Measurements from ENCODE around the gene INPP5J. TPM values are rescaled to one million over a fixed set of nuclear protein-coding genes. Genes with fewer than 3 reads are reported as not detected.
"Not testable (repeated sequence)": the region's sequence is repeated elsewhere in the genome, so short reads cannot be mapped to it uniquely, and the experiment has no call there.

Gene INPP5J, protein sequence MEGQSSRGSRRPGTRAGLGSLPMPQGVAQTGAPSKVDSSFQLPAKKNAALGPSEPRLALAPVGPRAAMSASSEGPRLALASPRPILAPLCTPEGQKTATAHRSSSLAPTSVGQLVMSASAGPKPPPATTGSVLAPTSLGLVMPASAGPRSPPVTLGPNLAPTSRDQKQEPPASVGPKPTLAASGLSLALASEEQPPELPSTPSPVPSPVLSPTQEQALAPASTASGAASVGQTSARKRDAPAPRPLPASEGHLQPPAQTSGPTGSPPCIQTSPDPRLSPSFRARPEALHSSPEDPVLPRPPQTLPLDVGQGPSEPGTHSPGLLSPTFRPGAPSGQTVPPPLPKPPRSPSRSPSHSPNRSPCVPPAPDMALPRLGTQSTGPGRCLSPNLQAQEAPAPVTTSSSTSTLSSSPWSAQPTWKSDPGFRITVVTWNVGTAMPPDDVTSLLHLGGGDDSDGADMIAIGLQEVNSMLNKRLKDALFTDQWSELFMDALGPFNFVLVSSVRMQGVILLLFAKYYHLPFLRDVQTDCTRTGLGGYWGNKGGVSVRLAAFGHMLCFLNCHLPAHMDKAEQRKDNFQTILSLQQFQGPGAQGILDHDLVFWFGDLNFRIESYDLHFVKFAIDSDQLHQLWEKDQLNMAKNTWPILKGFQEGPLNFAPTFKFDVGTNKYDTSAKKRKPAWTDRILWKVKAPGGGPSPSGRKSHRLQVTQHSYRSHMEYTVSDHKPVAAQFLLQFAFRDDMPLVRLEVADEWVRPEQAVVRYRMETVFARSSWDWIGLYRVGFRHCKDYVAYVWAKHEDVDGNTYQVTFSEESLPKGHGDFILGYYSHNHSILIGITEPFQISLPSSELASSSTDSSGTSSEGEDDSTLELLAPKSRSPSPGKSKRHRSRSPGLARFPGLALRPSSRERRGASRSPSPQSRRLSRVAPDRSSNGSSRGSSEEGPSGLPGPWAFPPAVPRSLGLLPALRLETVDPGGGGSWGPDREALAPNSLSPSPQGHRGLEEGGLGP
- total RNA-seq, result 15.4 TPM
- long read RNA-seq, transcript INPP5J-201 (13 exons, 3,347 nt), result minor isoform, 5 of 72 reads
- long read RNA-seq, transcript INPP5J-205 (13 exons, 2,215 nt), result major isoform, 8 of 72 reads
- long read RNA-seq, partial matches to known transcripts, result 46 of 72 reads
- long read RNA-seq, other reads (novel, unspliced or antisense), result 10 of 72 reads

DNA sequence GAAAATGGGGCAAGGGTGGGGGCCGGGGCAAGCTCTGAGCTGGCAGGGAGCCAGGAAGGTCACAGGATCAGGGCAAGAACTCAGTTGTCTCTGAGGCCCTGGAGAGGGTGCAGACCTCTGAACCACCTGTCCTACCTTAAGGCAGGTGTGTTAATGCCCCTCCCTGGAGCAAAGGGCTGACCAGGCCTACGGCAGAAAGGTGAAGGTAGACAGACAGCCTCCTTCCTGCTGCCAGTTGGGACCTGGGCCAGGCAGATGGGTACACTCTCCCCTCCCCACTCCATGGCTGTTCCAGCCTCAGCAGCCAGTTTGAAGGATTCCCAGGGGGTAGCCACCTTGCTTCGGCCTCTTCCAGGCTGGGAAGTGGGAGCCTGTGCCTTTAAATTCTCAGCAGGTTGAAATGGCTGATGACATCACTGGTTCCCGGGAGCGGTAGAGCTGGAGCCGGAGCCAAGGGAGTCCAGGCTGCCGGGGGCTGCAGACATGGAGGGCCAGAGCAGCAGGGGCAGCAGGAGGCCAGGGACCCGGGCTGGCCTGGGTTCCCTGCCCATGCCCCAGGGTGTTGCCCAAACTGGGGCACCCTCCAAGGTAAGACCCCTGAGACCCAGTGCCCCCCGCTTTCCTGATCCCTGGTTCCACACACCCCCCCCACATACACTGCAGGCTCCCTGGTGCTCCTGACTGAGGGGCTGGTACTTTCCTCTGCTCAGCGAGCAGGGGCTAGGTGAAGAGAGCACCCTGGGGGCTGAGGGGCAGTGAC, at the start of gene INPP5J:
TSS of gene INPP5J (plus strand) at position 435 of the 760 bp plus-strand sequence. CDS start at position 484, 49 bp downstream.
- ATAC-seq (ENCODE audit: poor library complexity) (peak; percentile 82), DNase-seq (peak; percentile 72)
- intact Hi-C loops (cut with DNase I), result no loop called here

DNA sequence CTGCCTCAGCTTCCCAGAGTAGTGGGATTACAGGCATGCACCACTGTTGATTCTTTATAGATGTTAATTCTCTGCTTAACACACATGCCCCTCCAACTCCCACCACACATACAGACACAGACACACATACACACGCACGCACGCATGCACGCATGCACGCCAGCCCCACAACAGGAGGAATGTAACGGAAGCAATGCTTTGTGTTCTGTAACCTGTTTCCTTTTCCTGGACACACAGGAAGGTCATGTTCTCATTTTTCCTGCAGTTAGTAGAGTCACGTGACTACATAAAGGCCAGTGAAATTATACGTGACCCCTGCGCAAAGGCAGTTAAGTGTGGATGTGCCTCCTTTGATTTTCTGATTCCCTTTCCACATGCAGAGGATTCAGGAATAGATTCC, 49.6 kb upstream of the INPP5J start:
- DNase-seq; intact Hi-C loops (cut with DNase I); ATAC-seq (ENCODE audit: poor library complexity): not testable (repeated sequence)

GRCh38 chr22:31073545-31074145, 49.1 kb upstream of the INPP5J start:
- intact Hi-C loops (cut with DNase I); DNase-seq; ATAC-seq (ENCODE audit: poor library complexity): not testable (repeated sequence)

DNA sequence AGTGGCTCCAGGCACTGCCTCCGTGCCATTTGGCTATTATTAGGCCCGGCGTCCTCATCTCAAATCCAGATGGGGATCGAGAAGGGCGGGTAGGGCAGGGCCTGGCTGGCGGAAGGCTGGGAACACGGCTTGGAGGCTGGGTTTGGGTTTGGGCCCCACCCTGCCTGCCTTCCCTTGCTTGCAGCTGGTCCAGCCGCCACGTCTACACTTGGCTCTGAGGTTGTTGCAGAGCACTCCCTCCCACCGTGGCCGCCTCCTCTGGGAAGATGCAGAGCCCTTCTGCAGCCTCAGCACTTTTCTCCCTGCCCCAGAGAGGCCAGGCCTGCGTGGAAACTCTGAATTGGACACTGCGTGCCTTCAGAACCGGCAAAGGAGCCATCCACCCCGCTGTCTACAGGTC, 46.8 kb upstream of the INPP5J start:
- intact Hi-C loops (cut with DNase I), result no loop called here

GRCh38 chr22:31077681-31078080, 45.1 kb upstream of the INPP5J start:
- intact Hi-C loops (cut with DNase I), result no loop called here
- ATAC-seq (ENCODE audit: poor library complexity) (no peak), DNase-seq (no peak)

More for the DNA sequence above, 46.8 kb upstream of the INPP5J start:
- peak; percentile 95 for DNase-seq
- ATAC-seq (ENCODE audit: poor library complexity), result peak; percentile 84

- DNase-seq; ATAC-seq (ENCODE audit: poor library complexity); intact Hi-C loops (cut with DNase I): not testable (repeated sequence)
Observed at GRCh38 chr22:31078389-31078788, 44.4 kb upstream of the INPP5J start.

GRCh38 chr22:31079095-31079642, 43.6 kb upstream of the INPP5J start:
- ATAC-seq (ENCODE audit: poor library complexity), result no peak
- DNase-seq, result no peak
- intact Hi-C loops (cut with DNase I), result no loop called here

DNA sequence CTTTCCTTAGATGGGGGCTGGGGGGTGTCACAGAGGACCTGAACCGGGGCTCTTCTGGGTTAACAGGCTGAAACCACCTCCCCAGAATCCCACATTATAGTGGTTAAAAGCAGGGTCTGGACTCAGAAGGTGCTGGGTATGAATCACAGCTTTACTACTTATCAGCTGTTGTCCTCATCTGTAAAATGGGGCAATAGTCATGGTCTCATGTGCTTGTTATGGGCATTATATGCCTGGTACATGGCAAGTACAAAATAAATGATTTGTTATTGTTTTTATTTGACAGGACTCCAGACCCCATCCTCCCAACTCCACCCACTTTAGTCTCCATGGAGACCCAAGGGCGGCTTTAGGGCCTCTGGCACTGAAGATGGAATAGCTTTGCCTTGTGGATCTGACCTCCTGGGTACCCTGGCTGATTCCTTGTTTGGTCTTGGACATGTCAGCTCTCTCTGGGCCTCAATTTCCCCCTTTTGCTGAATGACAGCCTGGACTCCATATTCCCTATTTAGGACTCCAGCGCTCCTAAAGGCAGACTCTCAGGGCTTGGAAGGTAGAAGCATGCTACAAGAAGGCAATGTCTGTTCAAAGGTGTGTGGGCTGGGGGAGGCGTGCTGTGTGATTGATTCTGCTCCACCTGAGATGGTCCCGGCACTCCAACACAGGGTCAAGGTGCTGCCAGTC, 42.5 kb upstream of the INPP5J start:
- no peak for ATAC-seq (ENCODE audit: poor library complexity)
- DNase-seq, result no peak
- intact Hi-C loops (cut with DNase I), result loop anchor here (5.0 kb wide), 2 partner anchors 33 to 133 kb away; no protein-coding TSS in a partner anchor

DNA sequence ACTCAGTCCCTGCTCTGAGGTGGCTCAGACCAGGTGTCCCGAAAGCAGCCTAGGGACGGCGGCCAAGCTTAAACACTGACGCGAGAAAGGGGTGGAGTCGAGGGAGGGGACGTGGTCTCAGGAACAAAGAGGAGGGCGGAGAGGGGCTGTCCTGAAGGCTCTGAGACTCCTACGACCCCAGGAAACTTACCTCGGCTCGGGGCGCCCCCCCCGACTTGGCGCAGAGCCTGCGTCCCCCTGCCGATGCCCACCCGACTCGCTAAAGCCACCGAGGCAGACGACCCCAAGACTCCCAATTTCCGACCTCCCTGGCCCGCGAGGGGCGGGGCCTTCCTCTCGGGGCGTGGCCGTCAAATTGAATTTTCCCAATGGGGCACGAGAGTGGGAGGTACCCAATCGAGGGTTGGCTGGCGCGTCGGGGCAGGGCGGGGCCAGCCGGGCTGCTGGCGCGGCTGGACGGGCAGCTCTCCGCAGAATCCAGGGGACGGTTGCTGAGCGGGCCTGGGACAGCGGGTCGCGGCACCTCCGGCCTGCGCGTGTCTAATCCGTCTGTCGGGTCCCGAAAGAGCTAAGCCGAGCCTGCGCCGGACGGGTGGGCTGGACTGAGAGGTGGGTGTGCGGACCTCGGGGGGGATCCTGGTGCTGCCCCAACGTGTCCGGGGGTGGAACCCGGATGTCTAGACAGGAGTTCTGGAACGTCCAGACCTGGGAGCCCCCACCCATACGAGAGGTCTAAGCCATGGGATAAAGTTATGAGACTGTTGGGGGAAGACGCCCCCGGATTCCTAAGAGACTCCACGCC, 41.7 kb upstream of the INPP5J start, which contains the start of gene SMTN:
TSS of gene SMTN (plus strand) at position 471 of the 802 bp plus-strand sequence. CDS start 1,941 bp downstream, outside the sequence.
- intact Hi-C loops (cut with DNase I), result loop anchor here (5.0 kb wide), 2 partner anchors 34 to 134 kb away; no protein-coding TSS in a partner anchor
- peak; percentile 95 for DNase-seq
- ATAC-seq (ENCODE audit: poor library complexity), result peak; percentile 85

- DNase-seq (no peak), ATAC-seq (ENCODE audit: poor library complexity) (no peak)
- intact Hi-C loops (cut with DNase I), result loop anchor here (2.0 to 5.0 kb wide), 3 partner anchors 35 to 135 kb away; partner anchors contain the start of genes MORC2 and TUG1
Observed at GRCh38 chr22:31081963-31082605, 40.7 kb upstream of the INPP5J start.

DNA sequence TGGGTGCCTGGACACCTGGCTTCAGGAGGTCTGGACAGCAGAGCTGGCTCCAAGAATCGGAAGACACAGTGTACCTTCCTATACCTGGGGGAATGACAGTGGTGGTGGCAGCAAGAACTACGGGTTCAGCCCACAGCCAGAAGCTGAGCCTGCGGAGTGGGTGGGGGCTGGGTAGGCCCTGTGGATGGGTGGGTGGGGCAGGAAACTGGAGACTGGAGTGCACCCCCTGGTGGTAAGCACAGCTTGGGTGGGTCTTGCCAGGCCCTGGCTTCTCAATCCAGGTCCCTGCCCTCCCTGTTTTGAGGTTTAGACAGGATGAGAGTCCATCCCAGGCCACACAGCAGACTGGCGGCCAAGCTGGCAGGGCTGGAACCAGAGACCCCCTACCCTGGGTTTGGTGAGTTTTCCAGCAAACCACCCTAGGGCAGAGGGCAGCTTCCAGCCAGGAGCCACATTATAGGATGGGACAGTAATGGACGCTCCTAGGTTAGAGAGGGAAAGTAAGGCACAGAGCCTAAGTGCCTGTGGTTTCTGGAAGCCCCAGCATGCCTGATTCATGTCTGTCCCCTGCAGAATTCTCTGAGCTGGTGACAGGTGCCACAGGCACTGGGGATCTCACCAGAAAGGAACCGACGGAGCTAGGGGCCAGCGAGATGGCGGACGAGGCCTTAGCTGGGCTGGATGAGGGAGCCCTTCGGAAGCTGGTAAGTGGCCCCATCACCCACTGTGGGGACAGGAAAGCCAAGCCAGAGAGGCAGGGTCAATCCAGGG, 40.0 kb upstream of the INPP5J start:
- no peak for ATAC-seq (ENCODE audit: poor library complexity)
- intact Hi-C loops (cut with DNase I), result loop anchor here (2.0 to 5.0 kb wide), 3 partner anchors 35 to 135 kb away; partner anchors contain the start of genes MORC2 and TUG1
- peak; percentile 81 for DNase-seq

- ATAC-seq (ENCODE audit: poor library complexity), result no peak
- intact Hi-C loops (cut with DNase I), result loop anchor here (2.0 to 5.0 kb wide), 3 partner anchors 36 to 136 kb away; partner anchors contain the start of genes MORC2 and TUG1
- no peak for DNase-seq
Observed at GRCh38 chr22:31083377-31083768, 39.4 kb upstream of the INPP5J start.

GRCh38 chr22:31083923-31084810, 38.6 kb upstream of the INPP5J start:
- intact Hi-C loops (cut with DNase I), result loop anchor here (2.0 to 5.0 kb wide), 3 partner anchors 37 to 137 kb away; partner anchors contain the start of genes MORC2 and TUG1
- DNase-seq (no peak), ATAC-seq (ENCODE audit: poor library complexity) (peak; percentile 0)
